SK-N-MC (cell line): ENCODE data around the gene LRRTM4.
"Not testable (repeated sequence)": the region's sequence is repeated elsewhere in the genome, so short reads cannot be mapped to it uniquely, and the experiment has no call there.

Experiments used
- DNase-seq: peaks from one replicate; pipeline ENCODE4 v3.0.0-alpha.2; 2011; ENCODE audit warnings: low read depth, low spot score
- H3K27ac ChIP-seq: fragments of 200-600 bp; sonication (generic); 2 replicates; pipeline ENCODE4 v1.5.1; 2016; ENCODE audit warnings: mixed run types
- H3K36me3 ChIP-seq: fragments of 200-600 bp; sonication (generic); 2 replicates; pipeline ENCODE4 v1.6.1; 2017; ENCODE audit warnings: antibody characterized with exemption, low read length, mixed read lengths; ENCODE audit not compliant: insufficient read depth
- H3K4me3 ChIP-seq: fragments of 200-600 bp; sonication (generic); 2 replicates; pipeline ENCODE4 v1.5.1; 2016
- H3K9ac ChIP-seq: fragments of 200-600 bp; sonication (generic); 2 replicates; pipeline ENCODE4 v1.8.0; 2017; ENCODE audit warnings: mixed run types, mixed read lengths; ENCODE audit not compliant: insufficient read length
- H3K9me3 ChIP-seq: fragments of 200-600 bp; sonication (generic); 2 replicates; pipeline ENCODE4 v1.6.1; 2017; ENCODE audit warnings: low read depth, mild to moderate bottlenecking, antibody characterized with exemption, low read length, moderate library complexity, mixed read lengths
- EZH2 ChIP-seq: fragments of 200-600 bp; sonication (generic); IDR thresholded peaks from one replicate; pipeline ENCODE4 v1.6.1; 2017; ENCODE audit warnings: antibody characterized with exemption
- FOXP2 ChIP-seq: optimal IDR thresholded peaks from 2 replicates; pipeline ENCODE3; 2011; ENCODE audit warnings: mild to moderate bottlenecking, moderate library complexity; ENCODE audit not compliant: insufficient read depth; ENCODE audit errors: extremely low read length, control extremely low read depth
- POLR2AphosphoS5 ChIP-seq: IDR thresholded peaks from 2 replicates; pipeline ENCODE4 v1.6.1; 2012; ENCODE audit warnings: mild to moderate bottlenecking, low read depth, low read length, borderline replicate concordance

Gene LRRTM4

GRCh38 chr2:77087987-77088414, 434.2 kb downstream of the LRRTM4 start:
- H3K36me3 ChIP-seq: no peaks in the 10 kb centered on the region
- TF ChIP-seq EZH2: no peak
- TF ChIP-seq POLR2AphosphoS5: no peak
- no peak for TF ChIP-seq FOXP2
- no peaks in the 10 kb centered on the region for H3K9me3 ChIP-seq
- no peak overlapping the region for H3K9ac ChIP-seq
- DNase-seq: no peak
- no peak overlapping the region for H3K27ac ChIP-seq
- no peak overlapping the region for H3K4me3 ChIP-seq

- H3K9ac ChIP-seq: no peak overlapping the region
- H3K27ac ChIP-seq: no peak overlapping the region
- H3K9me3 ChIP-seq: no peaks in the 10 kb centered on the region
- no peak overlapping the region for H3K4me3 ChIP-seq
- no peak for TF ChIP-seq EZH2
- no peak for TF ChIP-seq POLR2AphosphoS5
- no peak for TF ChIP-seq FOXP2
- no peaks in the 10 kb centered on the region for H3K36me3 ChIP-seq
- no peak for DNase-seq
Observed at GRCh38 chr2:77086478-77086877, 435.7 kb downstream of the LRRTM4 start.

GRCh38 chr2:77086051-77086450, 436.1 kb downstream of the LRRTM4 start:
- DNase-seq: no peak
- TF ChIP-seq EZH2 (no peak), FOXP2 (no peak), POLR2AphosphoS5 (no peak)
- no peak overlapping the region for H3K4me3 ChIP-seq
- no peaks in the 10 kb centered on the region for H3K9me3 ChIP-seq
- no peak overlapping the region for H3K27ac ChIP-seq
- no peaks in the 10 kb centered on the region for H3K36me3 ChIP-seq
- no peak overlapping the region for H3K9ac ChIP-seq

GRCh38 chr2:77085561-77085960, 436.6 kb downstream of the LRRTM4 start:
- Histone ChIP-seq H3K9ac (no peak overlapping the region), H3K36me3 (no peaks in the 10 kb centered on the region), H3K4me3 (no peak overlapping the region), H3K9me3 (no peaks in the 10 kb centered on the region), H3K27ac (no peak overlapping the region)
- no peak for DNase-seq
- TF ChIP-seq EZH2: no peak
- TF ChIP-seq POLR2AphosphoS5: no peak
- TF ChIP-seq FOXP2: no peak

GRCh38 chr2:77081597-77081996, 440.6 kb downstream of the LRRTM4 start:
- Histone ChIP-seq H3K9ac (no peak overlapping the region), H3K36me3 (no peaks in the 10 kb centered on the region), H3K9me3 (no peaks in the 10 kb centered on the region), H3K4me3 (no peak overlapping the region), H3K27ac (no peak overlapping the region)
- TF ChIP-seq POLR2AphosphoS5: no peak
- TF ChIP-seq FOXP2: no peak
- TF ChIP-seq EZH2: no peak
- no peak for DNase-seq

GRCh38 chr2:77064324-77064723, 457.9 kb downstream of the LRRTM4 start:
- no peak overlapping the region for H3K9ac ChIP-seq
- H3K9me3 ChIP-seq: no peaks in the 10 kb centered on the region
- no peak for DNase-seq
- no peak overlapping the region for H3K27ac ChIP-seq
- no peak overlapping the region for H3K4me3 ChIP-seq
- H3K36me3 ChIP-seq: no peaks in the 10 kb centered on the region
- TF ChIP-seq POLR2AphosphoS5 (no peak), FOXP2 (no peak), EZH2 (no peak)

- no peak for DNase-seq
- H3K9ac ChIP-seq: no peak overlapping the region
- no peak overlapping the region for H3K27ac ChIP-seq
- no peak overlapping the region for H3K4me3 ChIP-seq
- no peak for TF ChIP-seq EZH2
- TF ChIP-seq POLR2AphosphoS5: no peak
- TF ChIP-seq FOXP2: no peak
- H3K36me3 ChIP-seq: no peaks in the 10 kb centered on the region
- H3K9me3 ChIP-seq: no peaks in the 10 kb centered on the region
Observed at GRCh38 chr2:77054938-77055337, 467.2 kb downstream of the LRRTM4 start.

- no peak for DNase-seq
- TF ChIP-seq EZH2 (no peak), FOXP2 (no peak), POLR2AphosphoS5 (no peak)
- H3K4me3 ChIP-seq: no peak overlapping the region
- H3K9ac ChIP-seq: no peak overlapping the region
- H3K9me3 ChIP-seq: no peaks in the 10 kb centered on the region
- no peaks in the 10 kb centered on the region for H3K36me3 ChIP-seq
- H3K27ac ChIP-seq: no peak overlapping the region
Observed at GRCh38 chr2:77046339-77046738, 475.8 kb downstream of the LRRTM4 start.

- DNase-seq, H3K27ac ChIP-seq, H3K9ac ChIP-seq, H3K4me3 ChIP-seq, H3K36me3 ChIP-seq, H3K9me3 ChIP-seq: not testable (repeated sequence)
Observed at GRCh38 chr2:77045456-77045855, 476.7 kb downstream of the LRRTM4 start.
